ENCODE results near the gene WDR90.

WDR90 gene

GRCh38 chr16:706189-707061 is 57.3 kb downstream of the WDR90 start:
- Histone ChIP-seq H3K4me1 (peaks cover 0 to 37% (median 19%) of the 10 kb centered on the region in 4 donors), H3K36me3 (no peaks in the 10 kb centered on the region), H3K27ac (no peak overlapping the region), H3K27me3 (peaks cover 0 to 98% of the 10 kb centered on the region in 2 donors), H3K9me3 (no peaks in the 10 kb centered on the region), H3K4me3 (no peak overlapping the region)
- DNase-seq = no peak
- no peak for TF ChIP-seq CTCF (IDR thresholded peaks at IDR 0.05)
- intact Hi-C loops (cut with DNase I; ENCODE audit: low total_unique reads) = no loop called here

GRCh38 chr16:707062-707538 is 57.9 kb downstream of the WDR90 start:
- intact Hi-C loops (cut with DNase I; ENCODE audit: low total_unique reads) = no loop called here
- no peak for DNase-seq
- H3K27me3 ChIP-seq = peaks cover 0 to 98% of the 10 kb centered on the region in 2 donors
- peaks cover 0 to 39% (median 20%) of the 10 kb centered on the region in 4 donors for H3K4me1 ChIP-seq
- no peak overlapping the region for H3K27ac ChIP-seq
- no peaks in the 10 kb centered on the region for H3K9me3 ChIP-seq
- TF ChIP-seq CTCF (IDR thresholded peaks at IDR 0.05) = no peak
- H3K36me3 ChIP-seq = no peaks in the 10 kb centered on the region
- no peak overlapping the region for H3K4me3 ChIP-seq

- H3K27ac ChIP-seq = no peak overlapping the region
- H3K9me3 ChIP-seq = no peaks in the 10 kb centered on the region
- no peak overlapping the region for H3K4me3 ChIP-seq
- DNase-seq = no peak
- H3K27me3 ChIP-seq = peaks cover 0 to 92% of the 10 kb centered on the region in 2 donors
- intact Hi-C loops (cut with DNase I; ENCODE audit: low total_unique reads) = no loop called here
- TF ChIP-seq CTCF (IDR thresholded peaks at IDR 0.05) = no peak
- no peaks in the 10 kb centered on the region for H3K36me3 ChIP-seq
- peaks cover 0 to 39% (median 20%) of the 10 kb centered on the region in 4 donors for H3K4me1 ChIP-seq
These were observed 58.9 kb downstream of the WDR90 start for GRCh38 chr16:708019-708418.

GRCh38 chr16:708959-709358 is 59.8 kb downstream of the WDR90 start:
- H3K27ac ChIP-seq = no peak overlapping the region
- peaks cover 0 to 82% of the 10 kb centered on the region in 2 donors for H3K27me3 ChIP-seq
- no peak overlapping the region for H3K4me3 ChIP-seq
- H3K9me3 ChIP-seq = no peaks in the 10 kb centered on the region
- peaks cover 0 to 39% (median 20%) of the 10 kb centered on the region in 4 donors for H3K4me1 ChIP-seq
- TF ChIP-seq CTCF (IDR thresholded peaks at IDR 0.05) = no peak
- intact Hi-C loops (cut with DNase I; ENCODE audit: low total_unique reads) = no loop called here
- no peak for DNase-seq
- H3K36me3 ChIP-seq = no peaks in the 10 kb centered on the region

DNA sequence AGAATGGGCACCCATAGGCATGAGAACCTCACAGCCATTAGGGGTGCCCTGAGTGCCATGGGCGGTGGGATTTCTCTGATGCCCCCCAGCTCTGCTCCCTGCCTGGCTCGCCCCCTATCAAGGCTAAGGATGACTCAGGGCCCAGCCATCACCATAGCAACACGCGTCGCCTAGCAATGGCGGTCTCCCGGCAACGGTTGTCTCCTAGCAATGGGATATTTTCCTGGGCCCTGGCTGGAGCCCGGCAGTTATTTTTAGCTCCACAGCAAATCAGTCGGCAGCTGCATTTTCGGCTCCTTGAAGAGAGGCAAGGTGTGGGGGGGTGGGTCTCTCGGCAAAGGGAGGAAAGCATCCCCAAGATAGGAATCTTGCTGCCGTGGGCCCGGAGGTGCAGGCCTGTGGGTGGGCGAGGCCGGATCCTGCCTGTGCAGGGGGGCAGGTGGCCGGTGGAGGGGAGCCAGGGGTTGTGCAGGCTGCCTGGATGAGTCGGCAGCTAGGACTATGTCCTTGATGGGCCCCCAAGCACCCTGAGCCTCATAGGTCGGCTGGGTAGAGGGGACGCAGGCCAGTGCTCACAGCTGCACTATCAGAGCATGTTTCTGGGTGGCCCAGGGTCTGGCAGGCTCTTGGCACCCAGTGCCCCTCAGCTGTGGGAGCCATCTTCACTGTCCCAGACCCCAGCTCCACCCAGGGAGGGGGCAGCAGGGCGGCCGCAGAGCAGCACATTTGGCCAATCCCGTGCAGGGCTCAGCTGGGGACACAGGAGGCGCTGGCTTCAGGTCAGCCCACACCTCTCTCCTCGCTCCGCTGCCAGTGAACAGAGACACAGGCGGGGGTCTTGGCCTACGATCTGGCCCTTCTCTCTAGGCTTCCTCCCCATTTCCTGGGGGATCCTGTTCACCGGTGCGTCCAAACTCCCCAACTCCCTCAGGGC is 60.7 kb downstream of the WDR90 start:
- H3K4me1 ChIP-seq = peaks cover 0 to 43% (median 25%) of the 10 kb centered on the region in 4 donors
- H3K4me3 ChIP-seq = no peak overlapping the region
- intact Hi-C loops (cut with DNase I; ENCODE audit: low total_unique reads) = loop anchor here (5.0 kb wide), 1 partner anchor 347 kb away; no protein-coding TSS in a partner anchor
- H3K27me3 ChIP-seq = peaks cover 0 to 78% of the 10 kb centered on the region in 2 donors
- H3K36me3 ChIP-seq = no peaks in the 10 kb centered on the region
- H3K9me3 ChIP-seq = no peaks in the 10 kb centered on the region
- no peak overlapping the region for H3K27ac ChIP-seq
- DNase-seq = no peak
- no peak for TF ChIP-seq CTCF (IDR thresholded peaks at IDR 0.05)
